GM19193 (cell line): ENCODE data around the gene ANO9.

Experiments used
- POLR2A ChIP-seq: IDR thresholded peaks from 4 replicates; pipeline ENCODE4 v1.6.1; 2011; ENCODE audit not compliant: insufficient read depth, insufficient read length; ENCODE audit errors: extremely low read depth

Gene ANO9

GRCh38 chr11:433641-434040 is 8.2 kb downstream of the ANO9 start:
- no peak for TF ChIP-seq POLR2A

GRCh38 chr11:433111-433510 is 8.7 kb downstream of the ANO9 start:
- no peak for TF ChIP-seq POLR2A

GRCh38 chr11:432501-433100 is 9.2 kb downstream of the ANO9 start:
- TF ChIP-seq POLR2A = no peak

- TF ChIP-seq POLR2A = no peak
Observed at GRCh38 chr11:431921-432320, 9.9 kb downstream of the ANO9 start.

- TF ChIP-seq POLR2A = no peak
Observed at GRCh38 chr11:429931-430456, 11.8 kb downstream of the ANO9 start.

- no peak for TF ChIP-seq POLR2A
Observed at GRCh38 chr11:429391-429790, 12.4 kb downstream of the ANO9 start.

- no peak for TF ChIP-seq POLR2A
Observed at GRCh38 chr11:428295-428694, 13.5 kb downstream of the ANO9 start.

- TF ChIP-seq POLR2A = no peak
Observed at GRCh38 chr11:426851-427250, 15.0 kb downstream of the ANO9 start.

- no peak for TF ChIP-seq POLR2A
Observed at GRCh38 chr11:425301-425700, 16.5 kb downstream of the ANO9 start.

GRCh38 chr11:424232-424631 is 17.6 kb downstream of the ANO9 start:
- TF ChIP-seq POLR2A = no peak

- no peak for TF ChIP-seq POLR2A
Observed at GRCh38 chr11:422249-422656, 19.6 kb downstream of the ANO9 start.

GRCh38 chr11:420911-421321 is 20.9 kb downstream of the ANO9 start:
- no peak for TF ChIP-seq POLR2A

- no peak for TF ChIP-seq POLR2A
Observed at GRCh38 chr11:420054-420910, 21.5 kb downstream of the ANO9 start.

- no peak for TF ChIP-seq POLR2A
Observed at GRCh38 chr11:419248-420005, 22.4 kb downstream of the ANO9 start.

GRCh38 chr11:418343-419247 is 23.2 kb downstream of the ANO9 start:
- no peak for TF ChIP-seq POLR2A

- TF ChIP-seq POLR2A = no peak
Observed at GRCh38 chr11:417652-418342, 24.0 kb downstream of the ANO9 start.
